ENCODE results near the gene CCDC80.

DNA sequence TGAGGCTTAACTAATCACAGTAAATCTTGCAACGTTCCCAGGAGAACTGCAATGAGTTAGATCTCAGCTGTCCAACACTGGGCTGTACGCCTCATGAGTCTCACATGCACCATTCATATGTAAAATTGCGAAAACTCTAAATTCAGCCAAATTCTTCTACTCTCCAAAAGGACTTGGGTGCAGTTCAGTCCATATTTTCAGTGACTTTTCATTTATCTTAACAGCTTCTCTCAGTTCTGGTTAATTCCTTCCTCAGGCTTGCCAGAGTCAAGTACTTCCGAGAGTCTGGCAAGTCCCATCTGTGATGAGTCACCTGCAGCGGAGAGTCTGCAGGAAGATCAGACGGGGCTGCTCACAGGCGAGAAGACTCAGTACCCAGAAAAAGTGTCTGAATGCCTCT is 11.5 kb downstream of the CCDC80 start:
- TF ChIP-seq CTCF (IDR thresholded peaks at IDR 0.05; ENCODE audit: low read length) (no peak), EZH2 (IDR thresholded peaks at IDR 0.05; ENCODE audit: borderline replicate concordance, low read length) (no peak)

Data from OCI-LY1 (cell line).